HEK293 (cell line): ENCODE data around the gene PARP9.

Source experiments
- CTCF ChIA-PET: fragments of 350-600 bp; formaldehyde crosslinking; extraction: SDS; loops from one replicate; lab custom pipeline; 2021; ENCODE audit warnings: antibody characterized with exemption; lab: Yijun Ruan, JAX
- POLR2A ChIA-PET: fragments of 300-600 bp; formaldehyde crosslinking; extraction: SDS; loops from one replicate; lab custom pipeline; 2020; ENCODE audit warnings: antibody characterized with exemption, inconsistent platforms; lab: Yijun Ruan, JAX
- H3K27ac ChIP-seq: fragments of 200-500 bp; sonication (Bioruptor generic); 2 replicates; pipeline ENCODE4 v1.5.1; 2014; ENCODE audit warnings: low read depth, low read length, control low read depth, inconsistent platforms; ENCODE audit errors: extremely low read depth
- H3K36me3 ChIP-seq, 2 experiments: fragments of 200-500 bp in 1 of 2; sonication (Bioruptor generic) in 1 of 2; 1 replicate in 1 of 2; 2 replicates in 1 of 2; pipeline ENCODE4 v1.5.1; 2014 to 2017; ENCODE audit warnings: inconsistent platforms in 2 of 2, low read length in 2 of 2; ENCODE audit not compliant: control insufficient read depth in 2 of 2, insufficient read depth in 1 of 2
- H3K4me1 ChIP-seq: fragments of 200-500 bp; sonication (Bioruptor generic); 2 replicates; pipeline ENCODE4 v1.5.1; 2014; ENCODE audit warnings: mild to moderate bottlenecking, low read length, inconsistent platforms; ENCODE audit not compliant: control insufficient read depth, insufficient read depth
- H3K4me3 ChIP-seq: 2 replicates; pipeline ENCODE4 v1.5.1; 2011; ENCODE audit warnings: low read depth, mild to moderate bottlenecking, control low read depth, low read length, moderate library complexity
- H3K9me3 ChIP-seq: fragments of 200-500 bp; sonication (Bioruptor generic); 2 replicates; pipeline ENCODE4 v1.5.1; 2014; ENCODE audit warnings: low read depth, low read length, inconsistent platforms; ENCODE audit not compliant: control insufficient read depth, insufficient read depth
- GLIS2 ChIP-seq: fragments of 450-650 bp; formaldehyde crosslinking; IDR thresholded peaks from 2 replicates; pipeline ENCODE4 v1.5.1; 2016; ENCODE audit warnings: missing biosample characterization, missing genetic modification characterization
- HOXD13 ChIP-seq: sonication (generic); formaldehyde crosslinking; IDR thresholded peaks from 2 replicates; pipeline ENCODE4 v1.8.0; 2022; ENCODE audit warnings: missing genetic modification reagents, borderline replicate concordance
- KLF10 ChIP-seq: fragments of 450-650 bp; IDR thresholded peaks from 2 replicates; pipeline ENCODE4 v1.5.1; 2018; ENCODE audit warnings: missing biosample characterization, mild to moderate bottlenecking, missing genetic modification characterization
- ZBTB8A ChIP-seq: fragments of 450-650 bp; formaldehyde crosslinking; IDR thresholded peaks from 2 replicates; pipeline ENCODE4 v1.5.1; 2016; ENCODE audit warnings: missing biosample characterization, missing genetic modification characterization
- ZEB2 ChIP-seq: fragments of 450-650 bp; formaldehyde crosslinking; IDR thresholded peaks from 2 replicates; pipeline ENCODE4 v1.5.1; 2016; ENCODE audit warnings: missing biosample characterization, missing genetic modification characterization
- ZNF132 ChIP-seq: fragments of 450-650 bp; formaldehyde crosslinking; IDR thresholded peaks from 2 replicates; pipeline ENCODE4 v1.5.1; 2017; ENCODE audit warnings: missing biosample characterization, missing genetic modification characterization, borderline replicate concordance
- ZNF223 ChIP-seq: fragments of 450-650 bp; formaldehyde crosslinking; IDR thresholded peaks from 2 replicates; pipeline ENCODE4 v1.5.1; 2016; ENCODE audit warnings: missing biosample characterization, missing genetic modification characterization
- ZNF335 ChIP-seq: fragments of 450-650 bp; formaldehyde crosslinking; conservative IDR thresholded peaks from 2 replicates; pipeline ENCODE4 v1.5.1; 2016; ENCODE audit warnings: missing biosample characterization, missing genetic modification characterization
- ZNF404 ChIP-seq: fragments of 450-650 bp; formaldehyde crosslinking; IDR thresholded peaks from 2 replicates; pipeline ENCODE4 v1.5.1; 2017; ENCODE audit warnings: missing biosample characterization, missing genetic modification characterization
- ZNF626 ChIP-seq: fragments of 450-650 bp; sonication (Bioruptor Pico); formaldehyde crosslinking; IDR thresholded peaks from 2 replicates; pipeline ENCODE4 v1.5.1; 2018; ENCODE audit warnings: missing biosample characterization, missing genetic modification characterization, inconsistent platforms
- ZNF677 ChIP-seq: fragments of 450-650 bp; IDR thresholded peaks from 2 replicates; pipeline ENCODE4 v1.5.0; 2018; ENCODE audit warnings: missing biosample characterization, mild to moderate bottlenecking, missing genetic modification characterization, moderate library complexity
- TF ChIP-seq, protein P1 (sequence below): fragments of 450-650 bp; formaldehyde crosslinking; IDR thresholded peaks from 2 replicates; pipeline ENCODE4 v1.5.1; 2016; ENCODE audit warnings: missing biosample characterization, missing genetic modification characterization
- TF ChIP-seq, protein P2 (sequence below): fragments of 450-650 bp; formaldehyde crosslinking; optimal IDR thresholded peaks from 2 replicates; pipeline ENCODE3; 2016; ENCODE audit warnings: missing biosample characterization, mild to moderate bottlenecking, missing genetic modification characterization
- TF ChIP-seq, protein P3 (sequence below): fragments of 450-650 bp; formaldehyde crosslinking; IDR thresholded peaks from 2 replicates; pipeline ENCODE4 v1.5.1; 2016; ENCODE audit warnings: missing biosample characterization, missing genetic modification characterization
- TF ChIP-seq, protein P4 (sequence below): fragments of 450-650 bp; formaldehyde crosslinking; IDR thresholded peaks from 2 replicates; pipeline ENCODE4 v1.5.1; 2017; ENCODE audit warnings: missing biosample characterization, missing genetic modification characterization
- TF ChIP-seq, protein P5 (sequence below): fragments of 450-650 bp; formaldehyde crosslinking; conservative IDR thresholded peaks from 2 replicates; pipeline ENCODE4 v1.5.1; 2016; ENCODE audit warnings: low read depth, missing biosample characterization, missing genetic modification characterization

Gene PARP9

DNA sequence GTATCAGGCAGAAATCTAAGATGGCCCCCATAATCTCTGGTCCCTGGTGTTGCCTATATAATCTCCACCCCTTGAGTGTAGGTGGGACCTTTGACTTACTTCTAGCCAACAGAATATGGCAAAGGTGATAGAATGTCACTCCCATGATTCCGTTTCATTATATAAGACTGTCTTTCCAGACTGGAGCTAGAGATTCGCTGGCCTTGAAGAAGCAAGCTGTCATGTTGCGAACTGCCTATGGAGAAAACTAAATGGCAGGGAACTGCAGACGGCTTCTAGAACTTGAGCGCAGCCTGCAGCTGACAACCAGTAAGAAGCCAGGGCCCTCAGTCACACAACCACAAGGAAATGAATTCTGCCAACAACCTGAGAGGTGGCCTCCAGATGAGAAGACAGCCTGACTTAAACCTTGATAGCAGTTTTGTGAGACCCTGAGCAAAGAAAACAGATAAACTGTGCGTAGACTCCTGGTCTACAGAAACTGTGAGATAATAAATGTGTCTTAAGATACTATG is 47.2 kb downstream of the PARP9 start:
- ChIA-PET POLR2A (no interaction called here), CTCF (interaction anchor here (0.6 kb wide), 1 partner anchor 458 kb away, joined by 3 read pairs; no protein-coding TSS in a partner anchor)
- Histone ChIP-seq H3K36me3 (no peaks in the 10 kb centered on the region), H3K4me3 (no peak overlapping the region), H3K4me1 (peaks cover 7% of the 10 kb centered on the region; the same call in 1 of the 2 replicates), H3K27ac (no peak overlapping the region), H3K9me3 (no peaks in the 10 kb centered on the region)
- no peak for TF ChIP-seq HOXD13 (CRISPR knock-in tag)
- no peak for TF ChIP-seq ZEB2 (tag by site-specific recombination)
- no peak for TF ChIP-seq ZNF677
- no peak for TF ChIP-seq ZNF223
- no peak for TF ChIP-seq KLF10 (tag by site-specific recombination)
- no peak for TF ChIP-seq ZNF404 (tag by site-specific recombination)
- no peak for TF ChIP-seq ZNF626 (tag by site-specific recombination)
- no peak for TF ChIP-seq ZNF132 (tag by site-specific recombination)
- no peak for TF ChIP-seq ZBTB8A

DNA sequence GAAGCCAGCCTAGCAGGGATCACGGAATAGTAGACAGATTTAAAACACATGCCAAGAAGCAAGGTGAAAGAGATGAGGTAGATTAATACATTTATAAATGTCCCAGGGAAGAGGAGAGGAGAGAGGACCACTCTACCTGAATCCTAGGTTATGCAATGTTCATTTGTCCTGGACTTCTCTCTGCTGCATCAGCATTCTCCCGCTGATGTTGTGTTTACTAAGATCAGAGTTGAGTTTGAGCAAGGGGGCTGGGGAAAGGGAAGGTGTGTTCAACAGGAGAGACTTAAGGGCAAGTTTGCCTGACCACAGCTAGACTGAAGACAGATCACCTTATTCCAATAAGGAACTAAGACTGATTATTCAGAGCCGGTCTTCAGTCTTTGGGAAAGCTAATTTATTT is 48.2 kb downstream of the PARP9 start:
- ChIA-PET POLR2A (no interaction called here), CTCF (interaction anchor here (0.7 to 1.5 kb wide), 3 partner anchors 57 to 449 kb away, joined by 3 read pairs; no protein-coding TSS in a partner anchor)
- H3K4me1 ChIP-seq = peaks cover 7% of the 10 kb centered on the region; the same call in 1 of the 2 replicates
- H3K36me3 ChIP-seq = no peaks in the 10 kb centered on the region
- no peaks in the 10 kb centered on the region for H3K9me3 ChIP-seq
- TF ChIP-seq, protein P1, sequence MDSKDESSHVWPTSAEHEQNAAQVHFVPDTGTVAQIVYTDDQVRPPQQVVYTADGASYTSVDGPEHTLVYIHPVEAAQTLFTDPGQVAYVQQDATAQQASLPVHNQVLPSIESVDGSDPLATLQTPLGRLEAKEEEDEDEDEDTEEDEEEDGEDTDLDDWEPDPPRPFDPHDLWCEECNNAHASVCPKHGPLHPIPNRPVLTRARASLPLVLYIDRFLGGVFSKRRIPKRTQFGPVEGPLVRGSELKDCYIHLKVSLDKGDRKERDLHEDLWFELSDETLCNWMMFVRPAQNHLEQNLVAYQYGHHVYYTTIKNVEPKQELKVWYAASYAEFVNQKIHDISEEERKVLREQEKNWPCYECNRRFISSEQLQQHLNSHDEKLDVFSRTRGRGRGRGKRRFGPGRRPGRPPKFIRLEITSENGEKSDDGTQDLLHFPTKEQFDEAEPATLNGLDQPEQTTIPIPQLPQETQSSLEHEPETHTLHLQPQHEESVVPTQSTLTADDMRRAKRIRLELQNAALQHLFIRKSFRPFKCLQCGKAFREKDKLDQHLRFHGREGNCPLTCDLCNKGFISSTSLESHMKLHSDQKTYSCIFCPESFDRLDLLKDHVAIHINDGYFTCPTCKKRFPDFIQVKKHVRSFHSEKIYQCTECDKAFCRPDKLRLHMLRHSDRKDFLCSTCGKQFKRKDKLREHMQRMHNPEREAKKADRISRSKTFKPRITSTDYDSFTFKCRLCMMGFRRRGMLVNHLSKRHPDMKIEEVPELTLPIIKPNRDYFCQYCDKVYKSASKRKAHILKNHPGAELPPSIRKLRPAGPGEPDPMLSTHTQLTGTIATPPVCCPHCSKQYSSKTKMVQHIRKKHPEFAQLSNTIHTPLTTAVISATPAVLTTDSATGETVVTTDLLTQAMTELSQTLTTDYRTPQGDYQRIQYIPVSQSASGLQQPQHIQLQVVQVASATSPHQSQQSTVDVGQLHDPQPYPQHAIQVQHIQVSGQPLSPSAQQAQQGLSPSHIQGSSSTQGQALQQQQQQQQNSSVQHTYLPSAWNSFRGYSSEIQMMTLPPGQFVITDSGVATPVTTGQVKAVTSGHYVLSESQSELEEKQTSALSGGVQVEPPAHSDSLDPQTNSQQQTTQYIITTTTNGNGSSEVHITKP = no peak
- no peak overlapping the region for H3K27ac ChIP-seq
- no peak overlapping the region for H3K4me3 ChIP-seq

DNA sequence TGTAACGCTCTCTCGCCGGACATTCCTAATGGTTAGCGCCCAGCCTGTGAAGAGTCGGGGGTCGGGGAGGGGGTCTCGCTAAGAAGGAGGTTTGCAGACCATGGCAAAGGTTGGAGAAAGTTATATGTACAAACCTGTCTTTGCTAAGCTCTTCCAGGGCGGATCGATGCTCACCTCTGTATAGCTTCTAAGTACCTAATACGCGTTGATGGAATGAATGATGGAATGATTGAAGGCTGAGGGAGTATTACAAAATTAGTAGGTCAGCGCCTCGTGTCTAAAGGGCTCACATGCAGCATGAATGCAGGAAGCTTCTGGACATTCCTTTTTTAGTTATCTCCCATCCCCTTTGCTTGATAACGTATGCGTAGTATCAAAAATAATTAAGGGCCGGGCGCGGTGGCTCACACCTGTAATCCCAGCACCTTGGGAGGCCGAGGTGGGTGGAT is 49.1 kb downstream of the PARP9 start:
- Histone ChIP-seq H3K36me3 (no peaks in the 10 kb centered on the region), H3K4me1 (peaks cover 7% of the 10 kb centered on the region; the same call in 1 of the 2 replicates), H3K9me3 (no peaks in the 10 kb centered on the region), H3K4me3 (peak overlapping the region; percentile 77), H3K27ac (peak overlapping the region; percentile 98; the same call in 1 of the 2 replicates)
- TF ChIP-seq GLIS2 (tag by site-specific recombination) (no peak), ZNF335 (tag by site-specific recombination) (peak; percentile 56; the same call in 1 of the 2 replicates)
- TF ChIP-seq, protein P2, sequence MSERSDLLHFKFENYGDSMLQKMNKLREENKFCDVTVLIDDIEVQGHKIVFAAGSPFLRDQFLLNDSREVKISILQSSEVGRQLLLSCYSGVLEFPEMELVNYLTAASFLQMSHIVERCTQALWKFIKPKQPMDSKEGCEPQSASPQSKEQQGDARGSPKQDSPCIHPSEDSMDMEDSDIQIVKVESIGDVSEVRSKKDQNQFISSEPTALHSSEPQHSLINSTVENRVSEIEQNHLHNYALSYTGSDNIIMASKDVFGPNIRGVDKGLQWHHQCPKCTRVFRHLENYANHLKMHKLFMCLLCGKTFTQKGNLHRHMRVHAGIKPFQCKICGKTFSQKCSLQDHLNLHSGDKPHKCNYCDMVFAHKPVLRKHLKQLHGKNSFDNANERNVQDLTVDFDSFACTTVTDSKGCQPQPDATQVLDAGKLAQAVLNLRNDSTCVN (tag by site-specific recombination) = no peak
- TF ChIP-seq, protein P3, sequence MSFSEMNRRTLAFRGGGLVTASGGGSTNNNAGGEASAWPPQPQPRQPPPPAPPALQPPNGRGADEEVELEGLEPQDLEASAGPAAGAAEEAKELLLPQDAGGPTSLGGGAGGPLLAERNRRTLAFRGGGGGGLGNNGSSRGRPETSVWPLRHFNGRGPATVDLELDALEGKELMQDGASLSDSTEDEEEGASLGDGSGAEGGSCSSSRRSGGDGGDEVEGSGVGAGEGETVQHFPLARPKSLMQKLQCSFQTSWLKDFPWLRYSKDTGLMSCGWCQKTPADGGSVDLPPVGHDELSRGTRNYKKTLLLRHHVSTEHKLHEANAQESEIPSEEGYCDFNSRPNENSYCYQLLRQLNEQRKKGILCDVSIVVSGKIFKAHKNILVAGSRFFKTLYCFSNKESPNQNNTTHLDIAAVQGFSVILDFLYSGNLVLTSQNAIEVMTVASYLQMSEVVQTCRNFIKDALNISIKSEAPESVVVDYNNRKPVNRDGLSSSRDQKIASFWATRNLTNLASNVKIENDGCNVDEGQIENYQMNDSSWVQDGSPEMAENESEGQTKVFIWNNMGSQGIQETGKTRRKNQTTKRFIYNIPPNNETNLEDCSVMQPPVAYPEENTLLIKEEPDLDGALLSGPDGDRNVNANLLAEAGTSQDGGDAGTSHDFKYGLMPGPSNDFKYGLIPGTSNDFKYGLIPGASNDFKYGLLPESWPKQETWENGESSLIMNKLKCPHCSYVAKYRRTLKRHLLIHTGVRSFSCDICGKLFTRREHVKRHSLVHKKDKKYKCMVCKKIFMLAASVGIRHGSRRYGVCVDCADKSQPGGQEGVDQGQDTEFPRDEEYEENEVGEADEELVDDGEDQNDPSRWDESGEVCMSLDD (tag by site-specific recombination) = no peak
- TF ChIP-seq, protein P4, sequence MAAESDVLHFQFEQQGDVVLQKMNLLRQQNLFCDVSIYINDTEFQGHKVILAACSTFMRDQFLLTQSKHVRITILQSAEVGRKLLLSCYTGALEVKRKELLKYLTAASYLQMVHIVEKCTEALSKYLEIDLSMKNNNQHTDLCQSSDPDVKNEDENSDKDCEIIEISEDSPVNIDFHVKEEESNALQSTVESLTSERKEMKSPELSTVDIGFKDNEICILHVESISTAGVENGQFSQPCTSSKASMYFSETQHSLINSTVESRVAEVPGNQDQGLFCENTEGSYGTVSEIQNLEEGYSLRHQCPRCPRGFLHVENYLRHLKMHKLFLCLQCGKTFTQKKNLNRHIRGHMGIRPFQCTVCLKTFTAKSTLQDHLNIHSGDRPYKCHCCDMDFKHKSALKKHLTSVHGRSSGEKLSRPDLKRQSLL (tag by site-specific recombination) = no peak
- TF ChIP-seq, protein P5, sequence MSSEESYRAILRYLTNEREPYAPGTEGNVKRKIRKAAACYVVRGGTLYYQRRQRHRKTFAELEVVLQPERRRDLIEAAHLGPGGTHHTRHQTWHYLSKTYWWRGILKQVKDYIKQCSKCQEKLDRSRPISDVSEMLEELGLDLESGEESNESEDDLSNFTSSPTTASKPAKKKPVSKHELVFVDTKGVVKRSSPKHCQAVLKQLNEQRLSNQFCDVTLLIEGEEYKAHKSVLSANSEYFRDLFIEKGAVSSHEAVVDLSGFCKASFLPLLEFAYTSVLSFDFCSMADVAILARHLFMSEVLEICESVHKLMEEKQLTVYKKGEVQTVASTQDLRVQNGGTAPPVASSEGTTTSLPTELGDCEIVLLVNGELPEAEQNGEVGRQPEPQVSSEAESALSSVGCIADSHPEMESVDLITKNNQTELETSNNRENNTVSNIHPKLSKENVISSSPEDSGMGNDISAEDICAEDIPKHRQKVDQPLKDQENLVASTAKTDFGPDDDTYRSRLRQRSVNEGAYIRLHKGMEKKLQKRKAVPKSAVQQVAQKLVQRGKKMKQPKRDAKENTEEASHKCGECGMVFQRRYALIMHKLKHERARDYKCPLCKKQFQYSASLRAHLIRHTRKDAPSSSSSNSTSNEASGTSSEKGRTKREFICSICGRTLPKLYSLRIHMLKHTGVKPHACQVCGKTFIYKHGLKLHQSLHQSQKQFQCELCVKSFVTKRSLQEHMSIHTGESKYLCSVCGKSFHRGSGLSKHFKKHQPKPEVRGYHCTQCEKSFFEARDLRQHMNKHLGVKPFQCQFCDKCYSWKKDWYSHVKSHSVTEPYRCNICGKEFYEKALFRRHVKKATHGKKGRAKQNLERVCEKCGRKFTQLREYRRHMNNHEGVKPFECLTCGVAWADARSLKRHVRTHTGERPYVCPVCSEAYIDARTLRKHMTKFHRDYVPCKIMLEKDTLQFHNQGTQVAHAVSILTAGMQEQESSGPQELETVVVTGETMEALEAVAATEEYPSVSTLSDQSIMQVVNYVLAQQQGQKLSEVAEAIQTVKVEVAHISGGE (tag by site-specific recombination) = 0 out of 2 replicates have a peak, but pooled peaks have one; percentile 1
- ChIA-PET POLR2A (interaction anchor here (0.7 to 1.7 kb wide), 11 partner anchors 13 to 686 kb away, joined by 3 to 10 read pairs (median 4); partner anchors contain the start of genes DTX3L, FAM162A, PARP9 and SEC22A), CTCF (interaction anchor here (0.7 to 1.5 kb wide), 3 partner anchors 125 to 450 kb away, joined by 3 read pairs; no protein-coding TSS in a partner anchor)
